Measurements from ENCODE around the gene CNTN4.

CNTN4 gene

DNA sequence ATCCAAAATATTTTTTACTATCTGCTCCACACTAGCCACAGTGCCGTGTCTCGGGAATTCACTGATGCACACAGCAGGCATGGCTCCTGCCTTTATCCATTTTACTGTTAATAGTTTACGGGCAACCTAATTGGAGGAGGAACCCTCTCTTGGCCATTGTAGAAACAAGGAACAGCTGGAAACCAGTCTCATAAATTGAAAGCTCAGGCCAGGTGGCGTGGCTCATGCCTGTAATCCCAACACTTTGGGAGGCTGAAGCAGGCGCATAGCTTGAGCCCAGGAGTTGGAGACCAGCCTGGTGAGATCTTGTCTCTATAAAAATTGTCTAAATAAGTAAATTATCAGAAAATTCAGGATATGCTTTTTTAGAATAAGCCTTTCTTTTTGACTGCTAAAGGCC, 972.5 kb downstream of the CNTN4 start:
- TF ChIP-seq, protein P1, sequence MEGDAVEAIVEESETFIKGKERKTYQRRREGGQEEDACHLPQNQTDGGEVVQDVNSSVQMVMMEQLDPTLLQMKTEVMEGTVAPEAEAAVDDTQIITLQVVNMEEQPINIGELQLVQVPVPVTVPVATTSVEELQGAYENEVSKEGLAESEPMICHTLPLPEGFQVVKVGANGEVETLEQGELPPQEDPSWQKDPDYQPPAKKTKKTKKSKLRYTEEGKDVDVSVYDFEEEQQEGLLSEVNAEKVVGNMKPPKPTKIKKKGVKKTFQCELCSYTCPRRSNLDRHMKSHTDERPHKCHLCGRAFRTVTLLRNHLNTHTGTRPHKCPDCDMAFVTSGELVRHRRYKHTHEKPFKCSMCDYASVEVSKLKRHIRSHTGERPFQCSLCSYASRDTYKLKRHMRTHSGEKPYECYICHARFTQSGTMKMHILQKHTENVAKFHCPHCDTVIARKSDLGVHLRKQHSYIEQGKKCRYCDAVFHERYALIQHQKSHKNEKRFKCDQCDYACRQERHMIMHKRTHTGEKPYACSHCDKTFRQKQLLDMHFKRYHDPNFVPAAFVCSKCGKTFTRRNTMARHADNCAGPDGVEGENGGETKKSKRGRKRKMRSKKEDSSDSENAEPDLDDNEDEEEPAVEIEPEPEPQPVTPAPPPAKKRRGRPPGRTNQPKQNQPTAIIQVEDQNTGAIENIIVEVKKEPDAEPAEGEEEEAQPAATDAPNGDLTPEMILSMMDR (IDR thresholded peaks at IDR 0.05; ENCODE audit: borderline replicate concordance, control extremely low read depth, extremely low read depth, insufficient read depth, missing control alignments): no peak
- DNase-seq (ENCODE audit: low spot score): no peak
- in situ Hi-C loops (cut with MboI; ENCODE audit: low sequenced_read_pairs, unreplicated experiment): no loop called here

DNA sequence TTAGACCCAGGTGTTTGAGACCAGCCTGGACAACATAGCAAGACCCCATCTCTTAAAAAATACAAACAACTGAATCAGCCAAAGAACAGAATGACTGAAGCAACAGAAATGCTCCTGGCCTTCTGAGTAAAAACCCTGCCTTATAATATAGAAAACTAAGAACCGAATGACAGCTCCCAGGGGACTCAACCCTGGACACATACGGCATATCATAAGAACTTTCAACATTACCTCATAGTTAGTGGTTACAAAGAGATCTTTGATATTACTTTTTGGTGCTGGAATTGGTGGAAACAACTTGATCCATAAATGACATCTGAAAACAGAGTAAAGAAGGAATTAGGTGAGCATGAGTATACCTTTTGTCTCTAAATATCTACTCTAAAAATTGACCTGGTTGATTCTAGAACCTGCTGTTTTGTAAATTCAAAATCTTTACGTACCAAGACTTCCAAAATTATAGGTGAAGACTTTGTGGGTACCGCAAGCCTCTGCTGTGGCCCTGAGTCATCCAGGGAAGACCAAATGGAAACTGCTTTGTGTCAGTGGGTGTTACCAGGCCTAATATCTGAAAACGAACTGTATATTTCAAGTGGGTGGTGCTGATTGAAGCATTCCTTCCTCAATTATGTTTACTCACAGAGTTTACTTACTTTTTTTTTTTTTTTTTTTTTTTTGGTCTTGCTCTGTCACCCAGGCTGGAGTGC, 976.0 kb downstream of the CNTN4 start:
- DNase-seq (ENCODE audit: low spot score): peak; percentile 26
- in situ Hi-C loops (cut with MboI; ENCODE audit: low sequenced_read_pairs, unreplicated experiment): no loop called here

GRCh38 chr3:3080309-3080708, 981.6 kb downstream of the CNTN4 start:
- in situ Hi-C loops (cut with MboI; ENCODE audit: low sequenced_read_pairs, unreplicated experiment): no loop called here
- no peak for DNase-seq (ENCODE audit: low spot score)
- TF ChIP-seq, protein P1 (IDR thresholded peaks at IDR 0.05; ENCODE audit: borderline replicate concordance, control extremely low read depth, extremely low read depth, insufficient read depth, missing control alignments): no peak

More for the DNA sequence above, 976.0 kb downstream of the CNTN4 start:
- TF ChIP-seq, protein P1 (IDR thresholded peaks at IDR 0.05; ENCODE audit: borderline replicate concordance, control extremely low read depth, extremely low read depth, insufficient read depth, missing control alignments): no peak

GRCh38 chr3:3081381-3082233, 982.9 kb downstream of the CNTN4 start:
- TF ChIP-seq, protein P1 (IDR thresholded peaks at IDR 0.05; ENCODE audit: borderline replicate concordance, control extremely low read depth, extremely low read depth, insufficient read depth, missing control alignments): no peak
- no peak for DNase-seq (ENCODE audit: low spot score)
- in situ Hi-C loops (cut with MboI; ENCODE audit: low sequenced_read_pairs, unreplicated experiment): no loop called here

- in situ Hi-C loops (cut with MboI; ENCODE audit: low sequenced_read_pairs, unreplicated experiment): no loop called here
- TF ChIP-seq, protein P1 (IDR thresholded peaks at IDR 0.05; ENCODE audit: borderline replicate concordance, control extremely low read depth, extremely low read depth, insufficient read depth, missing control alignments): no peak
Measured at GRCh38 chr3:3082234-3082924, 983.7 kb downstream of the CNTN4 start.

GRCh38 chr3:3084890-3085289, 986.2 kb downstream of the CNTN4 start:
- TF ChIP-seq, protein P1 (IDR thresholded peaks at IDR 0.05; ENCODE audit: borderline replicate concordance, control extremely low read depth, extremely low read depth, insufficient read depth, missing control alignments): no peak
- in situ Hi-C loops (cut with MboI; ENCODE audit: low sequenced_read_pairs, unreplicated experiment): no loop called here
- DNase-seq (ENCODE audit: low spot score): no peak

More at GRCh38 chr3:3082234-3082924, 983.7 kb downstream of the CNTN4 start:
- no peak for DNase-seq (ENCODE audit: low spot score)
